Type B pancreatic cell (in vitro differentiated cells): ENCODE measurements around the gene CDK14. TPM values are rescaled to one million over a fixed set of nuclear protein-coding genes. Genes with fewer than 3 reads are reported as not detected.

Experiments
- DNase-seq: peaks from one replicate; pipeline ENCODE4 v3.0.0; 2021; ENCODE audit warnings: mixed read lengths; ENCODE audit not compliant: unreplicated experiment; ENCODE audit errors: extremely low spot score
- H3K27ac Mint-ChIP-seq: 2 replicates; pipeline ENCODE4 v1.8.0; 2021; ENCODE audit warnings: mild to moderate bottlenecking, mixed read lengths
- H3K27me3 Mint-ChIP-seq: 2 replicates; pipeline ENCODE4 v1.8.0; 2021; ENCODE audit warnings: mixed read lengths
- H3K36me3 Mint-ChIP-seq: 2 replicates; pipeline ENCODE4 v1.8.0; 2021; ENCODE audit warnings: mixed read lengths
- H3K4me1 Mint-ChIP-seq: one replicate; pipeline ENCODE4 v1.8.0; 2021; ENCODE audit warnings: mixed read lengths; ENCODE audit not compliant: unreplicated experiment
- H3K4me3 Mint-ChIP-seq: 2 replicates; pipeline ENCODE4 v1.8.0; 2021; ENCODE audit warnings: mild to moderate bottlenecking, mixed read lengths
- H3K9me3 Mint-ChIP-seq: 2 replicates; pipeline ENCODE4 v1.8.0; 2021; ENCODE audit warnings: mixed read lengths
- CTCF ChIP-seq: fragments of 200-600 bp; sonication (generic); conservative IDR thresholded peaks from 2 replicates; pipeline ENCODE4 v1.5.0; 2021; ENCODE audit warnings: antibody characterized with exemption, mild to moderate bottlenecking
- total RNA-seq: library from RNA; stranded (reverse); gene quantifications from 2 replicates; pipeline ENCODE4 v1.2.1, GENCODE V29; 2021; ENCODE audit warnings: low replicate concordance

CDK14 gene
- total RNA-seq, 1 donor from 2014 or later: 43.5 TPM

- Mint-ChIP-seq H3K27me3 (peaks cover 3% of the 10 kb centered on the region), H3K36me3 (no peaks in the 10 kb centered on the region), H3K9me3 (no peaks in the 10 kb centered on the region), H3K27ac (no peak overlapping the region), H3K4me3 (no peak overlapping the region), H3K4me1 (peaks cover 14% of the 10 kb centered on the region)
- no peak for DNase-seq
- no peak for TF ChIP-seq CTCF
These were observed 541.1 kb downstream of the CDK14 start for GRCh38 chr7:91137153-91137787.

GRCh38 chr7:91137788-91138368 lies 541.8 kb downstream of the CDK14 start:
- Mint-ChIP-seq H3K4me1 (peaks cover 14% of the 10 kb centered on the region), H3K36me3 (no peaks in the 10 kb centered on the region), H3K9me3 (no peaks in the 10 kb centered on the region), H3K27ac (no peak overlapping the region), H3K27me3 (peaks cover 3% of the 10 kb centered on the region), H3K4me3 (no peak overlapping the region)
- no peak for TF ChIP-seq CTCF
- no peak for DNase-seq

GRCh38 chr7:91140286-91140685 lies 544.2 kb downstream of the CDK14 start:
- no peak for TF ChIP-seq CTCF
- no peaks in the 10 kb centered on the region for H3K9me3 Mint-ChIP-seq
- peaks cover 6% of the 10 kb centered on the region for H3K27me3 Mint-ChIP-seq
- no peak overlapping the region for H3K27ac Mint-ChIP-seq
- no peaks in the 10 kb centered on the region for H3K36me3 Mint-ChIP-seq
- no peak overlapping the region for H3K4me3 Mint-ChIP-seq
- DNase-seq: no peak
- peaks cover 14% of the 10 kb centered on the region for H3K4me1 Mint-ChIP-seq

- Mint-ChIP-seq H3K9me3 (no peaks in the 10 kb centered on the region), H3K4me3 (no peak overlapping the region), H3K27ac (no peak overlapping the region), H3K27me3 (peaks cover 6% of the 10 kb centered on the region), H3K36me3 (no peaks in the 10 kb centered on the region), H3K4me1 (peaks cover 14% of the 10 kb centered on the region)
- no peak for DNase-seq
- TF ChIP-seq CTCF: no peak
These were observed 544.9 kb downstream of the CDK14 start for GRCh38 chr7:91140982-91141381.

- DNase-seq: no peak
- Mint-ChIP-seq H3K4me3 (no peak overlapping the region), H3K9me3 (no peaks in the 10 kb centered on the region), H3K27ac (no peak overlapping the region), H3K4me1 (peaks cover 5% of the 10 kb centered on the region), H3K36me3 (no peaks in the 10 kb centered on the region), H3K27me3 (peaks cover 11% of the 10 kb centered on the region)
- no peak for TF ChIP-seq CTCF
These were observed 546.6 kb downstream of the CDK14 start for GRCh38 chr7:91142743-91143142.
